ENCODE measurements around the gene PRUNE2. TPM values are rescaled to one million over a fixed set of nuclear protein-coding genes. Genes with fewer than 3 reads are reported as not detected.

Gene PRUNE2
- total RNA-seq, 1 donor from 2014 or later: 10.2 TPM

DNA sequence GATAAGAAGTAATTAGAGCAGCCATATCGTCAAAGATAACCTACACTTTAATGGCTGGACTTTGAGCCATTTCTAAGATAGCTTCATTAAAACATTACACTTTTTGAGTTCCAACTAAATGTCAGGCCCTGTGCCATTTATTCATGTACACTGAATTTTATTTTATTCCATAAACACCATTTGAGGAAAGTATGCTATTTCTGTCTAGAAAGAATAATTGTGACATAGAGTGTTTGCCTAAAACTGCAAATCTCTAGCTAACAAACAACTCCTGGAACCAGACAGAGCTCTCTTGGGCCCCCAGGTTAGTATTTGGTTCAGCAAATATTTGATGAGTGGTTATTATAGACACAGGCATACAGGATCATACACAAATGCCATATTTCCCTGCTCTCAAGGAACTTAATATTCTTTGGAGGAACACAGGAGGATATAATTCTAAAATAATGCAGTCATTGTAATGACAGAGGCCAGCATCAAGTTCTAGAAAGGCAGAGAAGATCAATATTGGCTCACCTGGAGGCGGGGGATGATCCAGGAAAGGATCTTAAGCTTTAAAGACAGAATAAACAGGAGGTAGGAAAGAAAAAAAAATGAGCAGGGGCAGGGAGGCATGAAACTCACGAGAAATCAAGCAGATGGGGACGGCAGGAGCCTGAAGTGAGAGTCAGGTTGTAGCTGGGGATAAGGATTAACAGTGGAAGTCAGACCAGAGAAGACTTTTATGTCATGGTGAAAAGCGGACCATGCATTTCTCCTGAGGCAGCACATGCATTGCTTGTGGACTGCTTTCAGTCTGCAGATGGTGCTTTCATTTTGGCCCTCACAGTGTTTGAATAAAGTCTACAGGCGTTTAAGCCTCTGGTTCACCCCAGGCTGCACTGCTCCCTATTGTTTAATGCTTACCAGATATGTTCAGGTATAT, 319.3 kb downstream of the PRUNE2 start:
- DNase-seq (ENCODE audit: low spot score in 2 of 2) (no peak), FAIRE-seq (no peak)

DNA sequence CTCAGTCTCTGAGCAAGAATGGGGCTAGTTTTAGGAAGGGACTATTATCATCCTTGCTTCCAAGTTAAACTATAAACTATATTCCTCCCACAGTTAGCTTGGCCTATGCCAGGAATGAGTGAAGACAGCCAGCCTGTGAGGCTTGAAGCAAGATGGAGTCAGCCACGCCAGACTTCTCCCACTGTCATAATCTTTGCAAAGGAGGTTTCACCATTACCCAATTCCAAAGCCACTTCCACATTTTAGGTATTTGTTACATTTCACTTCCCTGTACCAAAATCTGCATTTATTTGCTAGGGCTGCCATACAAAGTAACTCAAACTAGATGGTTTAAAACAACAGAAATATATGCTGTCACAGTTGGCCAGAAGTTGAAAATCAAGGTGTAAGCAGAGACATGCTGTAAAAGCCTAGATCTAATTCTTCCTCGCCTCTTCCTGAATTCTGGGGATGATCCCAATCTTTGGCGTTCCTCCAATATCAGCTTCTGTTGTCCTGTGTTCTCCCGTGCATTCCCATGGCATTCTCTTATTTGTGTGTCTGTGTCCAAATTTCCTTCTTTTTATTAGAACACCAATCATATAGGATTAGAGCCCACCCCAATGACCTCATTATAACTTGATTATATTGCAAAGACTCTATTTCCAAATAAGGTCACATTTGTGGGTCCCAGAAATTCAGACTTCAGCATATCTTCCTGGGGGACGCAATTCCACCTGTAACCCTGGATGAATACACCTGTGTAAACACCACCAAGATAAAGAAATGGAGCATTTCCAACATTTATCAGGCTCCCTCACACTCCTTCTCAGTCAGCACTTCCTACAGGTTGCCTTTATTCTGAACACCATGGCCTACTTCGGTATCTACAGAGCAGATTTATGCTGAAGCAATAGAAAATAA, 320.2 kb downstream of the PRUNE2 start:
- no peak for DNase-seq (ENCODE audit: low spot score in 2 of 2)
- no peak for FAIRE-seq

DNA sequence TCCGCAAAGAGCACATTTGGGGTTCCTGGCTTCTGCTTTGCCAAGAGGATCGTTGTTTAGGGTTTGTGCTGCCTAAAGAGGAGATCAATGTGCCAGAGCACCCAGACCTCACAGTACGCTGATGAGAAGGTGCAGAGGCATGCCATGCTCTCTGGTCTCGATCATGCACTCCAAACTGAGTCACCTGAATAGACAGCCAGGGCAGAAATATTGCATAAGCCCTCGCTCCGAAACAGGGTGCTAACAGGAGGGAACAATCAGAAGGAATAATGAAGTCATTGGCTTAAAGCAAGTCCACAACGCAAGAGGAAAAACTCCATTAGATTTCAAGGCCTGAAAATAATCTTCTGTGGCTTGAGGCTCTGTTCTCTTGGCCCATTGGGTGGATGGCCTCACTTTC, 322.7 kb downstream of the PRUNE2 start:
- FAIRE-seq (no peak), DNase-seq (ENCODE audit: low spot score in 2 of 2) (no peak)

DNA sequence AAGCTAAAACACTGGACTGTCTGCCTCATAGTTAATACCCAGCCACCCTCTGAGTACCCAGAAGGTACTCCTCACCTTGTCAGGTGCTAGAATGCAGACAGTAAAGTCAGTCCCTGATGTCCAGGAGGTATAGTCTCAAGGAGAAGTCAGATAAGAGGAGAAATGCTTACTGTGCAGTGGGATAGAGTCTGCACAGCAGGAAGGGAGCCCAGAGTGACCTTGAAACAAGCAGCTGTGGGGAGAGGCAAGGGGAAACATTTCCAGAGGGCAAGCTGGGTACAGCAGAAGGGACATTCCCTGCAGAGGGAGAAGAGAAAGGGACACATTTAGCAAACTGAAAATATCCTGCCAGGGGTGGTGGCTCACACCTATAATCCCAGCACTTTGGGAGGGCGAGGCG, 324.2 kb downstream of the PRUNE2 start:
- DNase-seq (ENCODE audit: low spot score in 2 of 2) (no peak), FAIRE-seq (no peak)

DNA sequence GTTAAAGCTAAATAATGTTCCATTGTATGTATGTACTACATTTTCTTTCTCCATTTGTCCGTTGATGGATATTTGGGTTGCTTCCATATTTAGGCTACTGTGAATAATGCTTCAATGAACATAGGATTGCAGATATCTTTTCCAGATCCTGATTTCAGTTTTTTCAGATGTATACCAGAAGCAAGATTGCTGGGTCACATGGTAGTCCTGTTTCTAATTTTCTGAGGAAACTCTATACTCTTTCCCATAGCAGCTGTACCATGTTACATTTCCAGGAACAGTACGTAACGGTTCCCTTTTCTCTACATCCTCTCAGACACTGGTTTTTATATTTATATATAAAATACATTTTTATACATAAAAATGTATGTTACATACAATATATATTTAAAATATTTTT, 325.1 kb downstream of the PRUNE2 start:
- FAIRE-seq (peak; percentile 30), DNase-seq (ENCODE audit: low spot score in 2 of 2) (no peak)

DNA sequence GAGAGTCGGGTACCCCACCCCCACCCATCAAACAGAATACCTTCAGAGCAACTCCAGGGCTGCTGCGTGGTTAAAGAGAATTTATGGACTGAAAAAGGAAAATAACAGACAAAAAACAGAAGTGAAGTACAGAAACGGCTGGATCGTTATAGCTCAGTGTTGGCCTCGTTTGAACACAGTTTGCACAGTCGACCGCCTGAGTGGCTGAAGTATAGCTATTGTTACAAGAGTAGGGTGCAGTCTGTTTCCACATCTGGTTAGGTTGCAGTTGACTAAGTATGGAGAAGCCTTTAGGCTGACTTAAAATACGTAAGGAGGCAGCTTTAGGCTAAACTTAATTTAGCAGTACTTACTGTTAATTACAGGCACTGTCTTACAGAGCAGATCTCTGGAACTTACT, 325.7 kb downstream of the PRUNE2 start:
- DNase-seq (ENCODE audit: low spot score in 2 of 2): no peak
- no peak for FAIRE-seq

DNA sequence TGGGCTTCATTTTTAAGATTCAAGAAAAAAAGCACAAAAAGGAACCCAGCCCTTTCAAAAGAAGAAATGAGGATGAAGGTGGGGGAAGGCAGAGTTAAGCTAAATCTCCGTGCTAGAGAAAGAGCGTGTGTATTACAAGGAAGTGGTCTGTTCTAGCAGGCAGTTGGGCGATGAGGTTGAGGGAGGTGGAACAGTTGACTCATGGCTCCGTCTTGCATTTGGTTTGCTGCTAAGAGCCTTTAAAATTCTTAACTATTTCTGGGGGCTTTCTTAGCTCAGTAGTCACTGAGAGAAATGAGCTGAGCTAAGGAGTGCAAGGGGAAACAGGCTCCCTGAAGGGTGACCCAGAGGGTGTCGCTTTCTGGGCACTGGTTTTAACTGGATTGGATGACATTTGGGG, 329.6 kb downstream of the PRUNE2 start:
- FAIRE-seq (no peak), DNase-seq (ENCODE audit: low spot score in 2 of 2) (no peak)

DNA sequence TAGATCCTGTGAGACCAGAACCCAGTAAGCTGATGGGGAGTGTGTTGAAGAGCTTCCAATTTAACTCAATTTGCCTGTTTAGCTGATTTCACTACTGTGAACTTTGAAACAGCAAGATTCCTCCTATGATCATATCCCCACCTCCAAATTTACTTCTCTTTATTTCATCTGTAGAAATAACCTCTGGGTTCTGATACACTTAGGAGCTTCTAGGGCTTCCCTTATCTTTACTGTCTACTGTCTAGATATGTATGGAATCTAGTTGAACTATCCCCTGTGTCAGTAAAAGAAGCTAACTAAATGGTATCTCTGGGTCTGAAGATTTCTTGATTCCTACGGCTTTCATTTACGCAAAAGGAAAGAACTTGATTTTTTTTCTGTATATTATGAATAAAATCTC, 330.2 kb downstream of the PRUNE2 start:
- no peak for DNase-seq (ENCODE audit: low spot score in 2 of 2)
- FAIRE-seq: no peak

DNA sequence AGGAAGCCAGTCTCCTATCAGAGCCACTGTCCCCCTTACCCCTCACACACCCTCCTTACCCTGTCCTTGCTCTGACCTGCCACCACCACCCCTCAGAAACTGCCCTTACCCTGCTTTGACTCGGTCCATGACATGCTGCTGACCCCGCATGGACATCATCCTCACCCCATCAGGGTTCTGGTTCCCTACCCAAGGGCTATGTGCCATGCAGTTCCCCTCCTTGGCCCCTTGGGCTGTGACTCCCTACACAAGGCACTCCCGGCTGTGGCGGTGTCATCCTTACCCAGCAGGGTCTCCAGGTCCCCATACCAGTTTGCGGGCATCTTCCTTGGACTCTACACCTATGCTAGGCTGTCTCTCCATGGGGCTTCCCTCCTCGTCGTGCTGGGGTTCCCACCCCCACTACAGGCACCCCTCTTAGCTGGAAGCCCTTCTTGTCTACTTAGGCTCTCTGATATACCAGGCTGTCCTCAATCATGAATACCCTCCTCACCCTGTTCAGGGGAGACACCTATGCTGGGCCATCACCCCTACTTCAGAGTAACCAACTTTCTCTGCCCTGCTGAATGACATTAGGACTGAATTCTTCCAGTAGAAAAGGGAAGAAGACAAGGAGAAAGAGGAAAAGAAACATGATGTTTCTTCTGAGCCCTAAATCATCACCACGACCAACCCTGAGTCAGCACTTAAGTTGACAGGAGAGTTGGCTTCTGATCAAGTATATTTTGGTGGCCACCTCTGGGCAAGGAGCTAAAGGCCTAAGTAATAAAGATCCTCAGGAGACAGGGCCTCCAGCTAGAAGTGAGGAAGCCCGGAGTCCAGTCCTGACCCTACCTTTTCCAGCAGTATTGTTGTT, 331.8 kb downstream of the PRUNE2 start:
- no peak for FAIRE-seq
- no peak for DNase-seq (ENCODE audit: low spot score in 2 of 2)

DNA sequence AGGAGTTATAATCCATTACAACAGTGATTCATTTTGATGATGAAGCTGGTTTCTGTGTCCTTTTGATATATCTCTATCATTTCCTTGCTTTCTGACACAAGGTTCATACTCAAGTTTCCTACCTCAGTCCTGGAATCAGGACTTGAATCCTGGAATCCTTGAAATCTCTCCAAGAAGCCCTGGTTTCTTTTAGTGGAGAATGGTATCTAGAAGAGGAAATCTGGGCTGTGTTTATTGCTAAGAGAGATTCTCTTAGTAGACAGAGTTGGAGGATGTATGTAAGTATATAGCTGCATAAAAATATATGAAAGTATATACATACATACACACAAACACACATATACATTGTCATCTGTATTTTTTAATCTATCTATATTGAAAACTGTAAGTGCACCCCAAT, 332.5 kb downstream of the PRUNE2 start:
- FAIRE-seq: no peak
- DNase-seq (ENCODE audit: low spot score in 2 of 2): no peak

DNA sequence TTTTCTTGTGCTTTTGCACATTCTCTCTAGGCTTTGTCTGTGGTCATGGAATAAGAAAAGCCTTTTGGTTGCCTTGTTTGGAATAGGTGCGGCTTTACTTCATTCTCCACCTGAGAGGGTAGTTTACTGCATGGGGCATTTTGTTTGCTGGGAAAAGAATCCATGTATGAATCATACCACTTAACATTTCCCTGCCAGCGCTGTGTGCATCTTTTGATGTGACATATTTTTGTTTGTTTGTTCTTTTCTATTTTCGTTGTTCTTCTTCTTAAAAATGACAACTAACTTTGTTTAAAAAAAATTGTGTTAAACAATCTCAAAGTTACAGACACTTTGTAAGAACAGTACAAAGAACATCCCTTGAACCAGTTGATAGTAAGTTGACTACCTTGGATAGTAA, 333.8 kb downstream of the PRUNE2 start:
- FAIRE-seq (no peak), DNase-seq (ENCODE audit: low spot score in 2 of 2) (no peak)

DNA sequence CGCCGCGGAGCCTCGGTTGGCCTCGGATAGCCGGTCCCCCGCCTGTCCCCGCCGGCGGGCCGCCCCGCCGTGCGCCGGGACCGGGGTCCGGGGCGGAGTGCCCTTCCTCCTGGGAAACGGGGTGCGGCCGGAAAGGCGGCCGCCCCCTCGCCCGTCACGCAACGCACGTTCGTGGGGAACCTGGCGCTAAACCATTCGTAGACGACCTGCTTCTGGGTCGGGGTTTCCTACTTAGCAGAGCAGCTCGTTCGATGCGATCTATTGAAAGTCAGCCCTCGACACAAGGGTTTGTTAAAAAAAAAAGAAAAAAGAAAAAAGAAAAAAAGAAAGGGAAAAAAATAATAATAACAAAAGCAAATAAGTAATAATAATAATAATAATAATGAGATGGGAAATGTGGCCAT, 334.2 kb downstream of the PRUNE2 start:
- FAIRE-seq: no peak
- no peak for DNase-seq (ENCODE audit: low spot score in 2 of 2)

DNA sequence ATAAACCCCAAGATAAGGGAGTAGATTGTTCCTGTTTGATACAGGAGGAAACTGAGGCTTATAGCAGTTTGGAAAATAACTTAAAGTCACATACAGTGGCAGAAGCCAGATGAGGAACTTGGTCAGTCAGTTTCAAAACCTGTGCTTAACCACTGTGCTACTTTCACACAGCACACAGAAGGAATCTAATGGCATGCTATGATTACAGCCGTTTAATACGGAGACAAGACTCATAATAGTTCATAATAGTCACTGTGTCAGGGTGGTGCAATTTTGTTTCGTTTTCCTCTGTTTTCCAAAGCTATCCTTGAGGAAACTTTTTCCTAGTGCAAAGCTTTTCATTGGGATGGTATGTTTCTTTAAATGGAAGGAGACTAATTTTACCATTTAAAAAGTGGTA, 334.6 kb downstream of the PRUNE2 start:
- no peak for DNase-seq (ENCODE audit: low spot score in 2 of 2)
- FAIRE-seq: no peak

DNA sequence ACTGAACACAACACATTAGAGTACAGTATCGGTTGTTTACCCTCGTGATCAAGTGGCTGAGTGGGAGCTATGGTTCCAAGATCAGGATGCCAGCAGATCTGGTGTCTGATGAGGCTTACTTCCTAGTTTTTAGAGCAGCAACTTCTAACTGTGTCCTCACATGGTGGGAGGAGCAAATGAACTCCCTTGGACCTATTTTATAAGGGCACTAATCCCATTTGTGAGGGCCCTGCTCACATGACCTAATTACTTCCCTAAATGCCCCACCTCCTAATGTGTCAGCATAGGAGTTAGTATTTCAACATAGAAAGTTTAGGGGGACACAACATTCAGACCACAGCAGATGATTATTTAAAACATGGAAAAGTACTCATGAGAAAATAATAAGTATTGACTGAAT, 335.1 kb downstream of the PRUNE2 start:
- DNase-seq (ENCODE audit: low spot score in 2 of 2) (no peak), FAIRE-seq (no peak)

DNA sequence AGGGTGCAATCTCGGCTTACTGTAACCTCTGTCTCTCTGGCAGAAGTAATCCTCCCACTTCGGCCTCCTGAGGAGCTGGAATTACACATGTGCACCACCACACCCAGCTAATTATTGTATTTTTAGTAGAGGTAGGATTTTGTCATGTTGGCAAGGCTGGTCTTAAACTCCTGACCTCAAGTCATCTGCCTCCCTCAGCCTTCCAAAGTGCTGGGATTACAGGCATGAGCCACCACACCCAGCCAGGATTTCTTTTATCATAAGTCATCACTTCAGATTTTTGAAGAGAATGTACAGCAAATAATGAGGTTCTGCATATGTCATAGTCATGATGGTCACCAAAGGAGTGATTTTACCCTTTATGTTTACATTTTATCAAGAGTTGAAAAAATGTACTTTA, 338.8 kb downstream of the PRUNE2 start:
- no peak for FAIRE-seq
- no peak for DNase-seq (ENCODE audit: low spot score in 2 of 2)

DNA sequence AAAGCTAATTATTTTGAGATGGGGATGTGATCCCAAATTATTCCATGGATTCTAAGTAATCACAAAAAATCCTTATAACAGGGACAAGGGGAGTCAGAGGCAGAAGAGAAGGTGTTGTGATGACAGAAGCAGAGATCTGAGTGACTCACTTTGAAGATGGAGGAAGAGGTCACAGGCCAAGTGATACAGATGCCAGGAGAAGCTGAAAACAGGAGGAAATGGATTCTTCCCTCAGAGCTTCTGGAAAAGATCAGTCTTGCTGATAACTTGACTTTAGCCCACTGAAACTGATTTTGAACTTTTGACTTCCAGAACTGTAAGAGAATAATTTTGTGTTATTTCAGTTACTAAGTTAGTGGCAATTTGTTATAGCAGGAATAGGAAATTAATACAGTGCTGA, 341.6 kb downstream of the PRUNE2 start:
- FAIRE-seq (no peak), DNase-seq (ENCODE audit: low spot score in 2 of 2) (no peak)

DNA sequence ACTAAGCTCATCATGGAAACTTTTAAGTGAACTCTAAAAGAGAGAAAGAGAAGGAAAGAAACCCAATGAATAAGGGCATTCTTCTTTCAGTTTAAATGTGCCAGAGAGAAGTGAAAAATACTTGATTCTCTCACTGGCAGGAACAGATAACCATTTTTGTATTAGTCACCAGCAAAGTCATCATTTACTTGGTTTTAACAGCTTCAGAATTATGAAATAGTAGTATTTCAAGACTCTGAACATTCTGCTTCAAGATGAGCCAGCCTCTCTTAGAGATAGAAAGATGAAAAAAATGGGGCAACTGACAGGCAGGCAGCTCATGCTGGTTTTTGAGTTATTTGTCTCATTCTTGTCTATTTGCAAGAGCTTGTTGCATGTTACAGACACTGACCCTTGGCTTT, 343.4 kb downstream of the PRUNE2 start:
- DNase-seq (ENCODE audit: low spot score in 2 of 2) (no peak), FAIRE-seq (no peak)

DNA sequence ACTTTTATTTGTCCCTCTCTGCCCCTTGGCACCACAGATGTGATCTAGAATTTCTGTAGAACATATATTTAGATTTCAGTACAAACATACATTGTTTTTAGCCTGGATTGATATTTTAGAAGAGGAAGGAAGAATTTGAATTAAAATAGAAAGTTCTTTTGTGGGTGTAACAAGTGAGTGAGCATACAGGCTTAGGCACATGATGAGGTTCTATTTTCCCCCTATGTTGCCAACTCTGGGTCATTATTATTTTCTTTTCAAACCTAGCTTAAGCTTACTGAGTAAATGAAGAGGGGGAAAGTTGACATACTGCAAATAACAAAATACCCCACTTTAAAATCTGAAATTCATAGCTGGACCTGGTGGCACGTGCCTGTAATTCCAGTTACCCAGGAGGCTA, 344.0 kb downstream of the PRUNE2 start:
- no peak for FAIRE-seq
- DNase-seq (ENCODE audit: low spot score in 2 of 2): no peak

All from frontal cortex (tissue), 4 donors.